ENCODE measurements around the gene PTPN14.
A peak's percentile ranks its signal among the peaks of the same experiment; 100 is the strongest.

PTPN14 gene

DNA sequence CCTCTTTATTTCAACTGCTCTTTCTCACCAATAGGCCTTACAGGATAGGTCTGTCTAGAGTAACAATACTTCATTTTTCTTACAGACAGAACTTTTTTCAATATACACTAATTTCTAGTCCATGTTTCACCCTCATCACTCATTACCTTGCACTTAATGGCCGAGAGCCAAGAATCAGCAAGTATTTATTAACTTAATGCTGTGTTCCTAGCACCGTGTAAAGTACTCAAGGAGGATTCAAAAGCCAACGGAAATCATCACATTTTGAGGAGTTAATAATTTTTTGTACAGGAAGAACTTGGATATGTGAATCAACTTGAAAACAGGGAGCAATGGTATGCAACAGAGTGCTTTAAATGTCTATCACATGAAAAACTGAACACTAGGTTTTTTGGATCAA is 102.0 kb downstream of the PTPN14 start:
- no peak for DNase-seq

GRCh38 chr1:214448536-214448935 is 102.9 kb downstream of the PTPN14 start:
- no peak for DNase-seq

DNA sequence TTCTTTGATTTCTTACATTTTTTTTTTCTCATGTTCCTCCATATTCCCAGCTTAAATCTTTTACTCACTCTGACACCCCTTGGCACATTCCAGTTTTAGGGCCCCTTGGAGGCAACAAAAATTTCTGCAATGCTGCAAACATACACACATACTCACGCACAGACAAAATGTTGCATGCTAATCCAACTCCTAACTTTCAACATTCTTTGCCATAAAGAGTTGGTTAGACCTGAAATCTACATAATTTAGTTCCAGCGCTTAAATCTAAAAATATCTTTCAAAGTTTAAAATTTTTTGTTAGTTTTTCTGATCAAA is 103.9 kb downstream of the PTPN14 start:
- DNase-seq: no peak

- no peak for DNase-seq
Measured at GRCh38 chr1:214446772-214447556, 104.4 kb downstream of the PTPN14 start.

GRCh38 chr1:214445831-214446614 is 105.4 kb downstream of the PTPN14 start:
- DNase-seq: no peak

- DNase-seq: no peak
Measured at GRCh38 chr1:214445199-214445598, 106.2 kb downstream of the PTPN14 start.

- no peak for DNase-seq
Measured at GRCh38 chr1:214444182-214444939, 107.0 kb downstream of the PTPN14 start.

GRCh38 chr1:214441119-214441518 is 110.3 kb downstream of the PTPN14 start:
- no peak for DNase-seq

- no peak for DNase-seq
Measured at GRCh38 chr1:214440219-214440965, 111.0 kb downstream of the PTPN14 start.

- DNase-seq: no peak
Measured at GRCh38 chr1:214439352-214440119, 111.9 kb downstream of the PTPN14 start.

DNA sequence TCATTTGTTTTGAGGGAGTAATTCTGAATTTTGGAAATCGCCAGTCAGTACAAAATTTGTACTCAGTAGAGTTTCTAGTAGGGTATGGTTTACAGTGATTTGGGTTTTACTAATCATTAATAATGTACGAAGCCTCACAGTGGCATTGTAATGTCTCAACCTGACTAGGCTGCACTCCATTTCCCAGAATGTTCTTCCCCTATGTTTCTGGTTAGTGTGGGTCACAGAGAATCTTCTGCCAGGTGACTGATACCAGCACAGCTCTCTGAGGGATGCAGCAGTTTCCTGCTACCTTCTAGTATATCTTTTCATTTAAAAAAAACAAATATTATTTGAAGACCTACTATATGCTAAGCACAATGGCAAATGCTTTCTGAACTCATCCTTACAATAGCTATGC is 112.9 kb downstream of the PTPN14 start:
- no peak for DNase-seq

- no peak for DNase-seq
Measured at GRCh38 chr1:214438075-214438474, 113.3 kb downstream of the PTPN14 start.

DNA sequence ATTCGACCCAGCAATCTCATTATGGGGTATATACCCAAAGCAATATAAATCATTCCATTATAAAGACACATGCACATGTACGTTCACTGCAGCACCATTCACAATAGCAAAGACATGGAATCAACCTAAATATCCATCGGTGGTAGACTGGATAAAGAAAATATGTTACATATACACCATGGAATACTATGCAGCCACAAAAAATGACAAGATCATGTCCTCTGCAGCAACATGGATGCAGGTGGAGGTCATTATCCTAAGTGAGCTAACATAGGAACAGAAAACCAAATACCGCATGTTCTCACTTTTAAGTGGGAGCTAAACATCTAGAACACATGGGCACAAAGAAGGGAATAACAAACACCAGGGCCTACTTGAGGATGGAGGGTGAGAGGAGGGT is 115.5 kb downstream of the PTPN14 start:
- DNase-seq: no peak

- no peak for DNase-seq
Measured at GRCh38 chr1:214432245-214432644, 119.2 kb downstream of the PTPN14 start.

DNA sequence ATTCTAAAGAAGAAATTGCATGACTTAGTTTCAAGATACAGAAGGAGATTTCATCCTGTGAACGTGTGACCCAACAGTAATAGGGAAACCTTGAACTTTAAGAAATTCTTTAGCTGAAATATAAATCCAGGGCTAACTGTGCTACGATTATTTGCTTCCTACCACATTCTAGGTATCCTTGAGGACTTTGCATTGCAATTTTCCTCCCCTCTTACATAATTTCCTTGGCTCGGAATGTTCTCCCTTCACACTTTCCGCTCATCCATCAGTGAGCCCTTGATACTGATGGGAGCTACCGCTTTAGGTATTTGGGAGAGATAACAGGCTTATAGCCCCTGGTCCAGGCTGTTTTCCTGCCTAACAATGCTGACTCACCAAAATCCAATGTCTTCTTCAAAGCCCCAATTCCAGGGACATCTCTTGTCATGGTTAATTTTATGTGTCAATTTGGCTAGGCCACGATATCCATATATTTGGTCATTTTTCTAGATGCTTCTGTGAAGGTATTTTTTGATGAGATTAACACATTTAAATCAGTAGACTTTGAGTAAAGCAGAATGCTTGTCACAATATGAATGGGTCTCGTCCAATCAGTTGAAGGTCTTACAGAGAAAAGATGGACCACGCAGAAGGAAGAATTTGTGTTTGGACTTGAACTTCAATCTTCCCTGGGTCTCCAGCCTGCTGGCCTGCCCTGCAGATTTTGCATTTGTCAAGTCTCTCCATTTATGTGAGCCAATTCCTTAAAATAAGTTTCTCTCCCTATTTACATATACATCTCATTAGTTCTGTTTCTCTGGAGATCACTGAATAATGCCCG is 121.2 kb downstream of the PTPN14 start:
- no peak for DNase-seq

- peak; percentile 27 for DNase-seq
Measured at GRCh38 chr1:214427871-214428277, 123.5 kb downstream of the PTPN14 start.

- no peak for DNase-seq
Measured at GRCh38 chr1:214426426-214426812, 125.0 kb downstream of the PTPN14 start.

- no peak for DNase-seq
Measured at GRCh38 chr1:214425716-214426425, 125.5 kb downstream of the PTPN14 start.

DNA sequence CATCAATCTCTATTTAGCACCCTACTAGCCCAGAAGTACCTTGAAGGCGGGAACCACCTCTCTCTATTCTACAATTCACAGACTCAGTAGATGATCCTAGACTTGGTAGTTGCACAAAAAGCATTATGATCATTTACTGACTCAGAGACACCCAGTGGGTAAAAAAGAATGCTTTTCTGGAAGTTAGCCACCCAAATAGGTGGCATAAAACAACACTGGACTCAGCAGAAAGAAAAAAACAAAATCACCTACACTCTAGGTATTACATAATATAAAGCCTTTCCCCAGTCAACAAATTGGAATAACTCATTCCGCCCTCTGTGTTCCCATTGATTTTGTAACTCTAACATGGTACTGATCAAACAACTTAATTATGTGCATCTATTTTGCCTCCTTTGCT is 126.3 kb downstream of the PTPN14 start:
- no peak for DNase-seq

GRCh38 chr1:214423045-214423444 is 128.4 kb downstream of the PTPN14 start:
- DNase-seq: no peak

Data from activated CD8-positive, alpha-beta memory T cell treated with anti-CD3 and anti-CD28 coated beads, Interleukin-2, amount 50 U/mL, for 4 hours (primary cell).